T47D (cell line): ENCODE results near the gene RBM4B.

Source experiments
- DNase-seq, 2 experiments: peaks; one replicate each; pipeline versions ENCODE4 v3.0.0 to v3.0.0-alpha.2; 2011 to 2012; ENCODE audit warnings: low read depth in 1 of 2, low spot score in 1 of 2
- JUND ChIP-seq: IDR thresholded peaks from 2 replicates; pipeline ENCODE4 v1.6.1; 2012; ENCODE audit warnings: low read depth
- in situ Hi-C: cut with HindIII; loops from 2 replicates; pipeline ENCODE4 v1.10.0; 2016; ENCODE audit warnings: low sequenced_read_pairs, low pct_unique_long_range_greater_than_20kb

RBM4B gene

DNA sequence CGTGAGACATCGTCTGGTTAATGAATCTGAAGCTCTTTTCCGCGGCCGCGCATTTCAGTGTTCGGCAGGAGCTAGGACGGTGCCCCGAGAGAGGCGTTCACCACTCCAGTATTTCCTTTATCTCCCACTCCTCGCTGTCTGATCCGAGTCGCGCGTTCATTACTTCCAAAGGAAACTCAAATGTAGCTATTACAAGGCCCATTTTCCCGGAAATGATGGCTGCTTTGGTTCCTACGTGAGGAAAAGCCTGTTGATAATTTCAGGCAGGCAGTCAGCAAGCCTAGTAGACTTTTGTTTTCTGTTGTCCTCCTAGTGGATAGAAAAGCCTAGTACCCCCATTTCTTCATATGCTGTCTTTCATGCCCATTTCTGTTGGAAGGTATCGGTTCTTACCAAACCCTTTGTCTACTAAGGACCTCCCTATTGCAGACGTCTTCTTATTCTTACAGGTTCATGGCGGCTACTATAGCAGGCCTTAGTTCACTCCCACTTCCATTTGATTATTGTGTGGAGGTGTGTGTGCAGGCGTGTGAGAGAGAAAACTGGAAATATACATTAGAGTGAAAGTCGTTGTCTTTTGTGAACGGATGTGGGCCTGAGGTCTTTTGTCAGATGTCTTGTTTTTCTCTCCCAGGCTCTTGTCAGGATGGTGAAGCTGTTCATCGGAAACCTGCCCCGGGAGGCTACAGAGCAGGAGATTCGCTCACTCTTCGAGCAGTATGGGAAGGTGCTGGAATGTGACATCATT, 38.4 kb downstream of the RBM4B start:
- no peak for TF ChIP-seq JUND
- in situ Hi-C loops: no loop called here
- peak in 1 of 2 experiments; percentile 47 for DNase-seq

DNA sequence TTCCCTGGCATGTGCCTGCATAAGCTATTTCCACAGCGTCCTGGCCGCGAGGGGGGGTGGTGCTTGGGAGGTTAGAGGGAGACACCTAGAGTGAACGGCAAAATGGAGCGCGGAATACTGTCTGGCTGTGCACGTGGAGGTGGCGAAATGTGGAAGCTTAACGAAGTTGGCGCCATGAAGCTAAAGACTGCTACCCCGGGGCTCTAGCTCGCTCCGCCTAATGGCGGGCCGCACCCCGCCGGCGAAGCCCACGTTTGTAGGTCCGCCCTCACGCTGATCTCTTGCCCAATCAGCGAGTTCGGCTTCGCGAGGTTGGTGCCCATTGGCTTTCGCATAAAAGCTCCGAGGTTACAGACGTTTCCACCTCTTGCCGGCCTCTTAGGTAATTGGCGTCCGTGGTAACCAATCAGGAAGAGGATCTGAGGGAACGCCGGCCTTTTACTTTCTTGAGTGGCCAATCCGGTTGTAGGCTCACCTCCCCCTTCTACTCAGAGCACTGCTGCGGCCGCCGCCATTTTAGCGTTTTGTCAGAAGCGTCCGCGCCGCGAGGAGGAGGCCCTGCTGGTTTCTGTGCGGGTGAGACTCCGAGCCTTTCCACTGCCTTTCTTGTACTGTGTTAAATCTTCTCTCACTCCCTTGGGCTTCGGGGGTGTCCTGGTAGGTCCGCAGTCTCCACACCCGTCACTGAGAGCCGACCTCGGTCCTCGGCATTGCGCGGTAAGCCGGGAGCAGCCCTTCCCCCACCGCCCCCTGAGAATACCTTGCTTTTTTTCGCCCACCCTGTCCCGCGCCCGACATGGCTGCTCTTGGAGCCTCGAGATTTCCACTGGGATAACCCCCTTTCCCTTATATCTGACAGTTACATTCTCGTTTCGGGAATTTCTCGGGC, 39.3 kb downstream of the RBM4B start, which contains the start of gene RBM4:
TSS of gene RBM4 (plus strand) at position 527 of the 889 bp plus-strand sequence. CDS start 1,009 bp downstream, outside the sequence.
- in situ Hi-C loops: no loop called here
- DNase-seq: peak; percentile 98 to 100
- 0 out of 2 replicates have a peak, but pooled peaks have one; percentile 6 for TF ChIP-seq JUND

DNA sequence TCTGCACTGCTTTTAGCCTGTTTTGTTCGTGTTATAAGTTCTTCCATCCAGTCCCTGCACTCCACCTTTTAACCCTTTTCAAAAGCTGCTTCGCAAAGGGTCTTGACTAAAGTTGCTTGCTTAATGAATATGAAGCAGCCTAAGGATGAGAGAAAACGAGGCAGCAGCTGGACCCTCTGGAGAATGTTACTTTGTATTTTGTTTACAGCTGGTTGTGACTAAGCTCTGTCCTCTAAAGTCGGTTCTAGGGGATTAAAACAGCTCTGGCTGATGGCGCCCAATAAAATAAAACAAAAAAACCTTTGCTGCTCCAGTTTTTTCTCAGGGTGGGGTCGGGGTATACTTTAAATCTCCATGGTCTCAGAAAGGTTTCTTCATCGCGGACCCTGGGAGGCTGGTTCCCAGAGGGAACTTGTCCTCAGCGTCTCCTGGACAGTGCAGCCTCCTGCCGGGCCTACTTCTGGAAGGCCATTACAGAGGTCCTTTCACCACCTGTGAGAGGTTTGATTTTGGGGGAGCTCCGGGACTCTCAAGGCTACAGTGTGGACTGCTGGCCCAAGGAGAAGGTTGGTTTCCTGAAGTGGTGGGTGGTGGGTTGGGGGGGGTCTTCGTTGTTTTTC, 40.0 kb downstream of the RBM4B start:
- TF ChIP-seq JUND: no peak
- DNase-seq: no peak
- in situ Hi-C loops: no loop called here

DNA sequence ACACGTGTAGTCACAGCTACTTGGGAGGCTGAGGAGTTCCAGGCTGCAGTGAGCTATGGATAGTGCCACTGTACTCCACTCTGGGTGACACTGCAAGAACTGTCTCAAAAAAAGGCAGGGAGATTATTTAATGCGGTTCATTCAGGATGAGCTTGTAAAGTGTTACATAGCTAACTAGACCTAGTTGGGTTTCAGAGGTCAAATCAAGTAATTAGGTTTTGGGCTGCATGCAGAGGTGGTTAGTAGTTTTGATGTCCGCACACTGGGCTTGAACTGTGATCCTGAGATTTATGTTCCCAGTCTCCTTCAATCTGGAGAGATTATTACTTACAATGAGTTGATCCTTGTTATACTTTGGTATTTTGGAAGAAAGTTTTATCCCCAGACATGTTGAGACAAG, 41.3 kb downstream of the RBM4B start:
- in situ Hi-C loops: no loop called here
- TF ChIP-seq JUND: no peak
- no peak for DNase-seq

DNA sequence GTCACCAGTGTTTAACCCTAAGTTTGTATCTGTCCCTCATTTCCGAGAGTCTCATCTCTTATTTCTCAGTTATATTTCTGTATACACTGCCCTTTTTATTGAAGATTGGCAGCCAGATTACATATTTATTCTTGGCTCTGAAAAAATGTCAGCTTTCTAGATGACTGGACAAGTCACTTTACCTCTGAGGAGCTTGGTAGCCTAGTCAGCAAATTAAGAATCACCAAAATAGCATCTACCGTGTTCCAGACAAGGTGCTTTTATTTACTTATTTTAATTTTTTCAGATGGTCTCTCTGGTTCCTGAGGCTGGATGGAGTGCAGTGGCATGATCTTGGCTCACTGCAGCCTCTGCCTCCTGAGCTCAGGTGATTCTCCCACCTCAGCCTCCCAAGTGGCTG, 44.7 kb downstream of the RBM4B start:
- TF ChIP-seq JUND: no peak
- in situ Hi-C loops: no loop called here
- DNase-seq: no peak

DNA sequence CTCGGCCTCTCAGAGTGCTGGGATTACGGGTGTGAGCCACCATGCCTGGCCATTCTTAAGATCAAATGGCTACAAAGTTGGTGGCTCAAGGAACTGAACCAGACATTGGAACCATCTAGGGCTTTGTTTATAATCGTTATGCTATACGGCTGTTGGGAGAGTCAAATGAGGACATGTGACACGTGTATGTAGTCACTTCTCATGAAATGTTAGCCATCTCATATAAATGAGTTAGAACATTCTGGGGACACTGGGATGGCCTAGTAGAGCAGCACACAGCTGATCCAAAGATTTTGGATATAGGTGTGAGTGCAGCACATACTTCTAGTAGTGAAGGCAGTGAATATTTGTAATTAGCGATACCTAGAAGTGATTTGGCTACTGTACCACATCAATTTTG, 45.8 kb downstream of the RBM4B start:
- TF ChIP-seq JUND: no peak
- in situ Hi-C loops: no loop called here
- no peak for DNase-seq

DNA sequence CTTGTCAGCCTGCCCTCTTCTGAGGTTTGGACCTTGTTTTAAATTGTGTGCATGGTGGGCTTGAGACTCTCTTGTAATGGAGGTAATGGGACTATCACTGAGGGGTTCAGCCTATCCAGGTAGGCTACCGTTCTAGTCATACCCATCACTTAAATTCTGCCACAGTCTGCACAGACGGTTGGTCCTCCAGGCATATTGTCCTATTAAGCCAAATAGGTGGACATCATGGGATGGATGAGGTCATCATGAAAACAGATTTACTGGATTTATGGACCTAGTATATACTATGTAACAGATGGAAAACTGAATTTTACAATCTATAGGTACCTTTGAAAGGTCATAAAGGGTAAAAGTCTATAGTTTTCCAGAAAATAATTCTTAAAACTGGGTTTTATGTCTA, 48.3 kb downstream of the RBM4B start:
- in situ Hi-C loops: no loop called here
- no peak for DNase-seq
- no peak for TF ChIP-seq JUND

DNA sequence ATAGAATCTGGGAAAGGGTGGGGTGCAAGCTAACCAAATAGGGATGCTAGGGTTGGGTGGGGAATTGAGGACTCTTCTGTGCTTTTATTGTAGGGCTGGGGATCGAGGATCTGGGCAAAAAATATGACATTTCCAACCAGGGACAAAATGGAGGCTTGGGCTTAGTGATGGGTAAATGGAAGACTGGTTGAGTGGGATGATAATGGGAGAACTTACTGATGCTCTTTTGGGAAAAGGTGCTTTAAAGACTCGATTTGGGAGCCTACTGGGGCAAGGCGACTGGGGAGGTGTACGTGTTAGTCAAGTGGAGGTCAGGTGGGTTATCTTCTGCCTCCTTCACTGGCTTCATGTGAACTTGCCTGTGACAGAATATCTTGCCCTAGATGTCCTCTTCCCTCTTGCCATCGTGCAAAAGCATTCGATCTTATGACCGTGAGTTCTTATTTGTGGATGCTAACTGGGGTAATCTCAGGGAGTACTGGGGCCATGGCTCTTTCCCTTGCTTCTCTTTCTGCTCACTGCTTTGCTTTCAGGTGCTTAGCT, 49.6 kb downstream of the RBM4B start:
- in situ Hi-C loops: no loop called here
- no peak for DNase-seq
- TF ChIP-seq JUND: no peak

DNA sequence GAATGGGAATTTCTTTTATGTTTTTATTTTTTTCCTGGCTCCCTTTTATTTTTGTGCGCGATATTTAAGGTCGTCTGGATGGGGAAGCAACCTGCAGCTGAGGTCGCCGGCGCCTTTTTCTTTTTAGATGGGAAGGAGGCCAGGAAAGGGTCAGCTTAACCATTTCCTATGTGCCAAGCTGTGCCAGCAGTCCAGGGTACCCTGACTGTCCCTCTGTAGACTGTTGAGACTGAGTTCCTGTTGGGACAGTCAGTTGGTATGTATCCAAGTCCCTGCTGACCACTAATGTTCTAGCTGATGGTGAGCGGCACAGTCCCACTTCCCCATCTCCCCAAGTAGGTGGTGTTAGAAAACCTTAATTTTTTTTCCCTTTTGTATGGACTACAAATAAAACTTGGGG, 50.8 kb downstream of the RBM4B start:
- no peak for TF ChIP-seq JUND
- no peak for DNase-seq
- in situ Hi-C loops: no loop called here

DNA sequence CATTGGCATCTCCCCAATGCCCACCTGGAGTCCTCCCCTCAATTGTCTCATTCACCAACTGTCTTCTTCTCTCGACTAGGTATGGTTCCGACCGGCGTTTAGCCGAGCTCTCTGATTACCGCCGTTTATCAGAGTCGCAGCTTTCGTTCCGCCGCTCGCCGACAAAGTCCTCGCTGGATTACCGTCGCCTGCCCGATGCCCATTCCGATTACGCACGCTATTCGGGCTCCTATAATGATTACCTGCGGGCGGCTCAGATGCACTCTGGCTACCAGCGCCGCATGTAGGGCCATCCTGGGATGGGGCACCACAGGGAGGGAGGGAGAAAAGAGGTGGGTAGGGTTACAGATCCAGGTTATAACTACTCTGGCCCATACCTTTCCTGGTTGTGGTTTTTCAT, 51.3 kb downstream of the RBM4B start:
- no peak for DNase-seq
- TF ChIP-seq JUND: no peak
- in situ Hi-C loops: no loop called here

DNA sequence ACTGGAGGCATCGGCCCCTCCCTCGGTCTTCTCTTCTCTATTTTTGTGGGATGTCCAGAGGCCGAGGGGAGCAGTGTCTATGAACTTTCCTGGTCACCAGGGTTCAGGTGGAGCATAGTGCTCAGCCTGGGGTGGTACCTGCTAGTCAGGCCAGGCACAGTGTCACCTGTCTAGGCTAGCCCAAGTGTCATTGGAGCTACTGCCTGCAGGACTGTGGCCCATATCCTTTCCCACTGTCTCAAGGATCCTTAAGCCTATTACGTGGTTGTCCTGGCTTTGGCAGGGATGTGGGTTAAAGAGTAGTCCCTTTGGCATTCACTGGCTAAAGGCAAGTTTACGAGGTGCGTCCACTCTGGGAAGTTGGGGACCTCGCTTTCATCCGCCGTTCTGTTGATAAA, 51.9 kb downstream of the RBM4B start:
- in situ Hi-C loops: no loop called here
- no peak for TF ChIP-seq JUND
- DNase-seq: no peak

DNA sequence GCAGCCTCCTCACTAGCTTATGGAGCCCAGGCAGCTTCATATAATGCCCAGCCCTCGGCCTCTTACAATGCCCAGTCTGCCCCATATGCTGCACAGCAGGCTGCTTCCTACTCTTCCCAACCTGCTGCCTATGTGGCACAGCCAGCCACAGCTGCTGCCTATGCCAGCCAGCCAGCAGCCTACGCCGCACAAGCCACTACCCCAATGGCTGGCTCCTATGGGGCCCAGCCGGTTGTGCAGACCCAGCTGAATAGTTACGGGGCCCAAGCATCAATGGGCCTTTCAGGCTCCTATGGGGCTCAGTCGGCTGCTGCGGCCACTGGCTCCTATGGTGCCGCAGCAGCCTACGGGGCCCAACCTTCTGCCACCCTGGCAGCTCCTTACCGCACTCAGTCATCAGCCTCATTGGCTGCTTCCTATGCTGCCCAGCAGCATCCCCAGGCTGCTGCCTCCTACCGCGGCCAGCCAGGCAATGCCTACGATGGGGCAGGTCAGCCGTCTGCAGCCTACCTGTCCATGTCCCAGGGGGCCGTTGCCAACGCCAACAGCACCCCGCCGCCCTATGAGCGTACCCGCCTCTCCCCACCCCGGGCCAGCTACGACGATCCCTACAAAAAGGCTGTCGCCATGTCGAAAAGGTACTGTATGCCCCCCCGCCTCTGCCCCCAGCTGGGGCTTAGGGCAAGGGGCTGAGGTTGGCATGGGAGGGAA, 52.5 kb downstream of the RBM4B start:
- no peak for DNase-seq
- in situ Hi-C loops: no loop called here
- TF ChIP-seq JUND: no peak

DNA sequence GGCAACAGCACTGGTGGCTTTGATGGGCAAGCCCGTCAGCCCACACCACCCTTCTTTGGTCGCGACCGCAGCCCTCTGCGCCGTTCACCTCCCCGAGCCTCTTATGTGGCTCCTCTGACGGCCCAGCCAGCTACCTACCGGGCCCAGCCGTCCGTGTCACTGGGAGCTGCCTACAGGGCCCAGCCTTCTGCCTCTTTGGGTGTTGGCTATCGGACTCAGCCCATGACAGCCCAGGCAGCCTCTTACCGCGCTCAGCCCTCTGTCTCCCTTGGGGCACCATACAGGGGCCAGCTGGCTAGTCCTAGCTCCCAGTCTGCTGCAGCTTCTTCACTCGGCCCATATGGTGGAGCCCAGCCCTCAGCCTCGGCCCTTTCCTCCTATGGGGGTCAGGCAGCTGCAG, 53.2 kb downstream of the RBM4B start:
- no peak for TF ChIP-seq JUND
- in situ Hi-C loops: no loop called here
- no peak for DNase-seq
